Uterus (tissue), 2 donors: ENCODE measurements around the gene FRAT2.

Experiments
- POLR2A ChIP-seq, 2 donors: fragments of 450-650 bp; IDR thresholded peaks; one replicate each; pipeline ENCODE4 v1.6.1; 2016; ENCODE audit warnings: antibody characterized with exemption in 2 of 2, mild to moderate bottlenecking in 1 of 2, moderate library complexity in 1 of 2
- TF ChIP-seq, protein P1 (sequence below), 4 experiments: fragments of 200-600 bp in 2 of 4; fragments of 450-650 bp in 2 of 4; sonication (generic) in 2 of 4; IDR thresholded peaks; one replicate each; pipeline ENCODE4 v1.5.1; 2016 to 2019; ENCODE audit warnings: antibody characterized with exemption in 4 of 4, mild to moderate bottlenecking in 2 of 4, moderate library complexity in 1 of 4

DNA sequence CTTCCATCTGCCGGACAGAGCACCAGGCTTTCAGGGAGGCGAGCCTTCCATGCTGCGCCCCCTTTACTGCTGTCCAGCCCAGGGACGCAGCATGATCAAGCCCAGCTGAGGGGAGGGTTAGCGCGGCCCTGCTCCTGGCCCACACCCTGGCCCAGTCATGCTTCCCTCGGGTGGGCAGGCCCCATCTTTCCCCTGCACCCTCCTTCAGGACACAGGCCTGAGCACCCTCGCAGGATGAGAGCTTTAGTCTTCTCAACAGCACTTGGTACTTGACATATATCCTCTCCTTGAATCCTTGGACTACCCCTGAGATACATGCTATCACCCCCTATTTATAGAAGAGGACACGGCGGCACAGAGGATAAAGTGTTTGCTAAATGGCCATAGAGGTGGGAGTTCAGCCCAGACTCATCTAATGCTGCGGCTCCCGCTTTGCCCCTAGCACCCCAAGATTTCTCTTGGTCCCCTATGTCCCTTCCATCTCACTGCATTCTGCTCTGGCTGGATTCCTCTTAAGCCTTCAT lies 32.7 kb upstream of the FRAT2 start:
- TF ChIP-seq, protein P1, sequence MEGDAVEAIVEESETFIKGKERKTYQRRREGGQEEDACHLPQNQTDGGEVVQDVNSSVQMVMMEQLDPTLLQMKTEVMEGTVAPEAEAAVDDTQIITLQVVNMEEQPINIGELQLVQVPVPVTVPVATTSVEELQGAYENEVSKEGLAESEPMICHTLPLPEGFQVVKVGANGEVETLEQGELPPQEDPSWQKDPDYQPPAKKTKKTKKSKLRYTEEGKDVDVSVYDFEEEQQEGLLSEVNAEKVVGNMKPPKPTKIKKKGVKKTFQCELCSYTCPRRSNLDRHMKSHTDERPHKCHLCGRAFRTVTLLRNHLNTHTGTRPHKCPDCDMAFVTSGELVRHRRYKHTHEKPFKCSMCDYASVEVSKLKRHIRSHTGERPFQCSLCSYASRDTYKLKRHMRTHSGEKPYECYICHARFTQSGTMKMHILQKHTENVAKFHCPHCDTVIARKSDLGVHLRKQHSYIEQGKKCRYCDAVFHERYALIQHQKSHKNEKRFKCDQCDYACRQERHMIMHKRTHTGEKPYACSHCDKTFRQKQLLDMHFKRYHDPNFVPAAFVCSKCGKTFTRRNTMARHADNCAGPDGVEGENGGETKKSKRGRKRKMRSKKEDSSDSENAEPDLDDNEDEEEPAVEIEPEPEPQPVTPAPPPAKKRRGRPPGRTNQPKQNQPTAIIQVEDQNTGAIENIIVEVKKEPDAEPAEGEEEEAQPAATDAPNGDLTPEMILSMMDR (IDR thresholded peaks at IDR 0.05): no peak
- TF ChIP-seq POLR2A (IDR thresholded peaks at IDR 0.05): no peak
